HEK293 (cell line): Measurements from ENCODE around the gene ROBO1.

ENCODE experiments used
- CTCF ChIA-PET: fragments of 350-600 bp; formaldehyde crosslinking; extraction: SDS; loops from one replicate; lab custom pipeline; 2021; ENCODE audit warnings: antibody characterized with exemption; lab: Yijun Ruan, JAX
- POLR2A ChIA-PET: fragments of 300-600 bp; formaldehyde crosslinking; extraction: SDS; loops from one replicate; lab custom pipeline; 2020; ENCODE audit warnings: antibody characterized with exemption, inconsistent platforms; lab: Yijun Ruan, JAX
- H3K27ac ChIP-seq: fragments of 200-500 bp; sonication (Bioruptor generic); 2 replicates; pipeline ENCODE4 v1.5.1; 2014; ENCODE audit warnings: low read depth, low read length, control low read depth, inconsistent platforms; ENCODE audit errors: extremely low read depth
- H3K36me3 ChIP-seq, 2 experiments: fragments of 200-500 bp in 1 of 2; sonication (Bioruptor generic) in 1 of 2; 1 replicate in 1 of 2; 2 replicates in 1 of 2; pipeline ENCODE4 v1.5.1; 2014 to 2017; ENCODE audit warnings: inconsistent platforms in 2 of 2, low read length in 2 of 2; ENCODE audit not compliant: control insufficient read depth in 2 of 2, insufficient read depth in 1 of 2
- H3K4me1 ChIP-seq: fragments of 200-500 bp; sonication (Bioruptor generic); 2 replicates; pipeline ENCODE4 v1.5.1; 2014; ENCODE audit warnings: mild to moderate bottlenecking, low read length, inconsistent platforms; ENCODE audit not compliant: control insufficient read depth, insufficient read depth
- H3K4me3 ChIP-seq: 2 replicates; pipeline ENCODE4 v1.5.1; 2011; ENCODE audit warnings: low read depth, mild to moderate bottlenecking, control low read depth, low read length, moderate library complexity
- H3K9me3 ChIP-seq: fragments of 200-500 bp; sonication (Bioruptor generic); 2 replicates; pipeline ENCODE4 v1.5.1; 2014; ENCODE audit warnings: low read depth, low read length, inconsistent platforms; ENCODE audit not compliant: control insufficient read depth, insufficient read depth
- GFI1B ChIP-seq: fragments of 450-650 bp; formaldehyde crosslinking; IDR thresholded peaks from 2 replicates; pipeline ENCODE4 v1.5.1; 2016; ENCODE audit warnings: missing biosample characterization, missing genetic modification characterization
- PRDM10 ChIP-seq: fragments of 450-650 bp; formaldehyde crosslinking; IDR thresholded peaks from 2 replicates; pipeline ENCODE4 v1.5.1; 2016; ENCODE audit warnings: missing biosample characterization, missing genetic modification characterization
- REPIN1 ChIP-seq: fragments of 450-650 bp; formaldehyde crosslinking; IDR thresholded peaks from 2 replicates; pipeline ENCODE4 v1.5.1; 2017; ENCODE audit warnings: missing biosample characterization, missing genetic modification characterization, low read depth
- SCRT2 ChIP-seq: fragments of 450-650 bp; formaldehyde crosslinking; IDR thresholded peaks from 2 replicates; pipeline ENCODE4 v1.5.1; 2016; ENCODE audit warnings: missing biosample characterization, missing genetic modification characterization
- TRIM28 ChIP-seq: IDR thresholded peaks from 2 replicates; pipeline ENCODE4 v1.6.1; 2011; ENCODE audit warnings: low read length, control low read depth, borderline replicate concordance
- YY2 ChIP-seq: fragments of 450-650 bp; formaldehyde crosslinking; IDR thresholded peaks from 2 replicates; pipeline ENCODE4 v1.5.1; 2016; ENCODE audit warnings: missing biosample characterization, missing genetic modification characterization
- ZBTB11 ChIP-seq: fragments of 450-650 bp; formaldehyde crosslinking; conservative IDR thresholded peaks from 2 replicates; pipeline ENCODE4 v1.5.1; 2016; ENCODE audit warnings: low read depth, missing biosample characterization, missing genetic modification characterization
- ZBTB20 ChIP-seq: fragments of 450-650 bp; formaldehyde crosslinking; IDR thresholded peaks from 2 replicates; pipeline ENCODE4 v1.5.1; 2016; ENCODE audit warnings: missing biosample characterization, missing genetic modification characterization
- ZBTB26 ChIP-seq: fragments of 450-650 bp; formaldehyde crosslinking; optimal IDR thresholded peaks from 2 replicates; pipeline ENCODE3; 2016; ENCODE audit warnings: missing biosample characterization, mild to moderate bottlenecking, missing genetic modification characterization
- ZBTB48 ChIP-seq: fragments of 450-650 bp; formaldehyde crosslinking; IDR thresholded peaks from 2 replicates; pipeline ENCODE4 v1.5.1; 2016; ENCODE audit warnings: missing biosample characterization, missing genetic modification characterization
- ZBTB8A ChIP-seq: fragments of 450-650 bp; formaldehyde crosslinking; IDR thresholded peaks from 2 replicates; pipeline ENCODE4 v1.5.1; 2016; ENCODE audit warnings: missing biosample characterization, missing genetic modification characterization
- ZNF10 ChIP-seq: fragments of 450-650 bp; formaldehyde crosslinking; IDR thresholded peaks from 2 replicates; pipeline ENCODE4 v1.5.1; 2017; ENCODE audit warnings: missing biosample characterization, missing genetic modification characterization
- ZNF140 ChIP-seq: fragments of 450-650 bp; formaldehyde crosslinking; IDR thresholded peaks from 2 replicates; pipeline ENCODE4 v1.5.1; 2016; ENCODE audit warnings: missing biosample characterization, missing genetic modification characterization
- ZNF2 ChIP-seq: fragments of 450-650 bp; formaldehyde crosslinking; IDR thresholded peaks from 2 replicates; pipeline ENCODE4 v1.5.1; 2016; ENCODE audit warnings: missing biosample characterization, missing genetic modification characterization
- ZNF335 ChIP-seq: fragments of 450-650 bp; formaldehyde crosslinking; conservative IDR thresholded peaks from 2 replicates; pipeline ENCODE4 v1.5.1; 2016; ENCODE audit warnings: missing biosample characterization, missing genetic modification characterization
- ZNF37A ChIP-seq: fragments of 450-650 bp; IDR thresholded peaks from 2 replicates; pipeline ENCODE4 v1.5.1; 2018; ENCODE audit warnings: missing biosample characterization, missing genetic modification characterization
- ZNF426 ChIP-seq: fragments of 450-650 bp; formaldehyde crosslinking; IDR thresholded peaks from 2 replicates; pipeline ENCODE4 v1.5.1; 2017; ENCODE audit warnings: missing biosample characterization, missing genetic modification characterization, mild to moderate bottlenecking, inconsistent platforms, moderate library complexity
- ZNF473 ChIP-seq: fragments of 450-650 bp; formaldehyde crosslinking; IDR thresholded peaks from 2 replicates; pipeline ENCODE4 v1.5.1; 2017; ENCODE audit warnings: missing biosample characterization, missing genetic modification characterization
- ZNF48 ChIP-seq: fragments of 450-650 bp; formaldehyde crosslinking; IDR thresholded peaks from 2 replicates; pipeline ENCODE4 v1.5.1; 2016; ENCODE audit warnings: missing biosample characterization, missing genetic modification characterization
- ZNF514 ChIP-seq: fragments of 450-650 bp; formaldehyde crosslinking; IDR thresholded peaks from 2 replicates; pipeline ENCODE4 v1.5.1; 2016; ENCODE audit warnings: missing biosample characterization, missing genetic modification characterization
- ZNF529 ChIP-seq: fragments of 450-650 bp; formaldehyde crosslinking; IDR thresholded peaks from 2 replicates; pipeline ENCODE4 v1.5.1; 2017; ENCODE audit warnings: missing genetic modification characterization, missing biosample characterization; ENCODE audit not compliant: insufficient replicate concordance
- ZNF544 ChIP-seq: fragments of 450-650 bp; formaldehyde crosslinking; IDR thresholded peaks from 2 replicates; pipeline ENCODE4 v1.5.0; 2017; ENCODE audit warnings: missing biosample characterization, missing genetic modification characterization
- ZNF549 ChIP-seq: fragments of 450-650 bp; IDR thresholded peaks from 2 replicates; pipeline ENCODE4 v1.5.1; 2018; ENCODE audit warnings: missing biosample characterization, missing genetic modification characterization, mild to moderate bottlenecking, inconsistent platforms, moderate library complexity
- ZNF585B ChIP-seq: fragments of 450-650 bp; formaldehyde crosslinking; IDR thresholded peaks from 2 replicates; pipeline ENCODE4 v1.5.1; 2016; ENCODE audit warnings: missing biosample characterization, missing genetic modification characterization
- ZNF600 ChIP-seq: fragments of 450-650 bp; formaldehyde crosslinking; IDR thresholded peaks from 2 replicates; pipeline ENCODE4 v1.5.1; 2016; ENCODE audit warnings: missing biosample characterization, missing genetic modification characterization
- ZNF610 ChIP-seq: fragments of 450-650 bp; formaldehyde crosslinking; IDR thresholded peaks from 2 replicates; pipeline ENCODE4 v1.5.1; 2016; ENCODE audit warnings: missing biosample characterization, missing genetic modification characterization, borderline replicate concordance
- ZNF629 ChIP-seq: fragments of 450-650 bp; formaldehyde crosslinking; IDR thresholded peaks from 2 replicates; pipeline ENCODE4 v1.5.1; 2017; ENCODE audit warnings: missing biosample characterization, missing genetic modification characterization
- ZNF664 ChIP-seq: fragments of 450-650 bp; formaldehyde crosslinking; IDR thresholded peaks from 2 replicates; pipeline ENCODE4 v1.5.1; 2016; ENCODE audit warnings: missing biosample characterization, missing genetic modification characterization
- ZNF776 ChIP-seq: fragments of 450-650 bp; formaldehyde crosslinking; IDR thresholded peaks from 2 replicates; pipeline ENCODE4 v1.5.0; 2017; ENCODE audit warnings: missing biosample characterization, missing genetic modification characterization, borderline replicate concordance
- ZNF785 ChIP-seq: fragments of 450-650 bp; formaldehyde crosslinking; IDR thresholded peaks from 2 replicates; pipeline ENCODE4 v1.5.1; 2016; ENCODE audit warnings: missing biosample characterization, missing genetic modification characterization
- ZNF843 ChIP-seq: fragments of 450-650 bp; formaldehyde crosslinking; IDR thresholded peaks from 2 replicates; pipeline ENCODE4 v1.5.1; 2016; ENCODE audit warnings: missing biosample characterization, missing genetic modification characterization
- ZSCAN5A ChIP-seq: fragments of 450-650 bp; formaldehyde crosslinking; IDR thresholded peaks from 2 replicates; pipeline ENCODE4 v1.5.1; 2016; ENCODE audit warnings: missing biosample characterization, missing genetic modification characterization

Gene ROBO1

GRCh38 chr3:78941587-78941986 lies 826.2 kb downstream of the ROBO1 start (continued):
- TF ChIP-seq TRIM28 (peak; percentile 53; the same call in 1 of the 2 replicates), SCRT2 (tag by site-specific recombination) (peak; percentile 98), ZNF629 (tag by site-specific recombination) (peak; percentile 57), ZNF610 (tag by site-specific recombination) (no peak), YY2 (tag by site-specific recombination) (no peak), ZNF585B (tag by site-specific recombination) (no peak), ZNF600 (peak; percentile 12; the same call in 1 of the 2 replicates), ZSCAN5A (tag by site-specific recombination) (no peak), ZNF426 (tag by site-specific recombination) (no peak), ZNF2 (tag by site-specific recombination) (no peak), ZNF843 (tag by site-specific recombination) (0 out of 2 replicates have a peak, but pooled peaks have one; percentile 30), ZNF335 (tag by site-specific recombination) (peak; percentile 70), ZNF664 (no peak), PRDM10 (tag by site-specific recombination) (peak; percentile 42), REPIN1 (tag by site-specific recombination) (no peak), ZNF776 (no peak), ZBTB20 (tag by site-specific recombination) (no peak)

- CTCF ChIA-PET: no interaction called here
- H3K9me3 ChIP-seq: no peaks in the 10 kb centered on the region
- H3K36me3 ChIP-seq: peaks cover 0 to 9% of the 10 kb centered on the region in 2 experiments; a peak in 1 of 3 replicates
- TF ChIP-seq ZNF514 (tag by site-specific recombination) (no peak), ZNF544 (tag by site-specific recombination) (no peak), ZNF473 (tag by site-specific recombination) (no peak), ZNF48 (tag by site-specific recombination) (no peak), ZBTB48 (tag by site-specific recombination) (no peak), ZNF549 (tag by site-specific recombination) (no peak), ZBTB11 (tag by site-specific recombination) (no peak), ZNF785 (tag by site-specific recombination) (no peak), ZBTB26 (tag by site-specific recombination) (no peak), ZNF10 (tag by site-specific recombination) (no peak), ZNF37A (tag by site-specific recombination) (no peak), ZNF529 (tag by site-specific recombination) (no peak), GFI1B (no peak), ZNF140 (tag by site-specific recombination) (no peak), ZBTB8A (no peak)
Observed at GRCh38 chr3:78940626-78941025, 827.2 kb downstream of the ROBO1 start.

More at GRCh38 chr3:78940626-78941025, 827.2 kb downstream of the ROBO1 start:
- 0 out of 2 replicates have a peak overlapping the region, but pooled peaks have one; percentile 17 for H3K27ac ChIP-seq
- POLR2A ChIA-PET: no interaction called here
- H3K4me1 ChIP-seq: peaks cover 7% of the 10 kb centered on the region
- no peak overlapping the region for H3K4me3 ChIP-seq
